PFSK-1 (cell line): Measurements from ENCODE around the gene CRCP.

Source experiments
- FOXP2 ChIP-seq: optimal IDR thresholded peaks from 2 replicates; pipeline ENCODE3; 2011; ENCODE audit warnings: borderline replicate concordance, control low read depth, inconsistent platforms; ENCODE audit not compliant: insufficient read depth; ENCODE audit errors: extremely low read length, extremely low read depth
- POLR2AphosphoS5 ChIP-seq: IDR thresholded peaks from 2 replicates; pipeline ENCODE4 v1.6.1; 2012; ENCODE audit warnings: low read depth, mild to moderate bottlenecking, control low read depth, low read length, moderate library complexity
- REST ChIP-seq, 2 experiments: IDR thresholded peaks; 2 replicates each; pipeline versions ENCODE4 v1.6.1 to v1.8.0; 2011 to 2012; ENCODE audit warnings: low read depth in 2 of 2, low read length in 2 of 2, control low read depth in 1 of 2, inconsistent platforms in 1 of 2, mild to moderate bottlenecking in 1 of 2, moderate library complexity in 1 of 2; ENCODE audit not compliant: insufficient read depth in 1 of 2
- SIN3A ChIP-seq: IDR thresholded peaks from 2 replicates; pipeline ENCODE4 v1.6.1; 2012; ENCODE audit warnings: mild to moderate bottlenecking, low read length, moderate library complexity, borderline replicate concordance; ENCODE audit not compliant: insufficient read depth
- TAF1 ChIP-seq: IDR thresholded peaks from 2 replicates; pipeline ENCODE4 v1.6.1; 2012; ENCODE audit warnings: low read length, control low read depth, borderline replicate concordance; ENCODE audit not compliant: insufficient read depth

CRCP gene

DNA sequence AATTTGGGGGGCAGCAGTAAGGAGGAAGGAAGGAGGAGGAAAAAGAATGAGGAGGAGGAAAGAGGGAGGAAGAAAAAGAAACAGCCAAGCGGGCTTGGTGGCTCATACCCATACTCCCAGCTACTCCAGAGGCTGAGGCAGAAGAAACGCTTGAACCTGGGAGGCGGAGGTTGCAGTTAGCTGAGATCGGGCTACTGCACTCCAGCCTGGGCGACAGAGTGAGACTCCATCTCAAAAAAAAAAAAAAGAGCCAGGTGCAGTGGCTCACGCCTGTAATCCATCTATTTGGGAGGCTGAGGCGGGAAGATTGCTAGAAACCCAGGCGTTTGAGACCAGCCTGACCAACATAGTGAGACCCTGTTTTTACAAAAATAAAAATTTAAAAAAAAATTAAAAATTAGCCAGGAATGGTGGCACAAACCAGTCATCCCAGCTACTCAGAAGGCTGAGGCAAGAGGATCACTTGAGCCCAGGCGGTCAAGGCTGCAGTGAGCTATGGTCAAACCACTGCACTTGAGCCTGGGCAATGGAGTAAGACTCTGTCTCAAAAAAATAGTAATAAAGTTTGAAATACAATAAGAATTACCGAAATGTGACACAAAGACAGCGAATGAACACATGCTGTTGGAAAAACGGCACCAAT lies 14.1 kb upstream of the CRCP start:
- TF ChIP-seq REST (IDR thresholded peaks at IDR 0.05; ENCODE audit: insufficient read depth in 1 of 2, low read depth in 2 of 2, low read length in 2 of 2) (0 out of 4 replicates have a peak, but pooled peaks of 1 of the 2 experiments have one; percentile 5), TAF1 (no peak), SIN3A (no peak), FOXP2 (no peak)

GRCh38 chr7:66105263-66105748 lies 9.3 kb upstream of the CRCP start:
- TF ChIP-seq SIN3A (no peak), FOXP2 (no peak), TAF1 (no peak), REST (IDR thresholded peaks at IDR 0.05; ENCODE audit: insufficient read depth in 1 of 2, low read depth in 2 of 2, low read length in 2 of 2) (no peak), POLR2AphosphoS5 (no peak)

DNA sequence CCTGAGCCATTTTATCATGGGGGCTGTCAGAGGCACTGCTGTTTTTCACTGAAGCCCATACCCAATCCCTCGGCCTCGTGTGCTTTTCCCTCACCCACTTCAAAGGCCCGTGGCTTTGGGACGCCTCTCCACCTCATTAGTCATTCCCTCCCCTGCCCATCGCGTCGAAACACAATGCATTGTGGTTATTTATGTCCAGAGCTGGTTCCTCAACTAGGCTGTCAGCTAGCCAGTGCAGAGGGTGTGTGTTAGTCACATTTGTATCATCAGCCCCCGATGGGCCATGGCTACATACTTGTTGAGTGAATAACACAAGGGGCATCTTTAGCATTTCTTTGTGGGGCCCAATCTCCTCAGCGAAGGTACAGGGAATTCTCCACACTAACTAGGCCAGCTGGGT lies 3.8 kb upstream of the CRCP start:
- TF ChIP-seq SIN3A (no peak), TAF1 (no peak), FOXP2 (no peak), REST (IDR thresholded peaks at IDR 0.05; ENCODE audit: insufficient read depth in 1 of 2, low read depth in 2 of 2, low read length in 2 of 2) (no peak), POLR2AphosphoS5 (no peak)

DNA sequence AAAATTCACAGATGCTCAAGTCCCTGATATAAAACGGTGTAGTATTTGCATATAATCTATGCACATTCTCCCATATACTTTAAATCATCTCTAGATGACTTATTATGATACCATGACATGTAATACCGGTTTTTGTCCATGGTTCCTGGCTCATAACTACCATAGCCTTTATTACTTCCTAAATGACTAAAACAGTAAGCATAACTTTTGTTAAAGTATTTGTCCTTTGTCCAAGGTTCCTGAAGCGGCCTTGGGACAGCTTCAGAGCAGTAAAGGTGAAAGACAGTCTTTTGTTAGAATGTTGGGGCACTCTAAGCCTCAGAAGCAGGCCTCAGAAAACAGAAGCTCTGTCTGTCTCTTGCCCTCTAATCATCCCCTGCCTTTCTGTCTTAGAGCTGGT lies 4.0 kb downstream of the CRCP start:
- TF ChIP-seq TAF1 (no peak), FOXP2 (no peak), REST (IDR thresholded peaks at IDR 0.05; ENCODE audit: insufficient read depth in 1 of 2, low read depth in 2 of 2, low read length in 2 of 2) (no peak), POLR2AphosphoS5 (no peak), SIN3A (no peak)
